ENCODE measurements around the gene HOXB1. TPM values are rescaled to one million over a fixed set of nuclear protein-coding genes. Genes with fewer than 3 reads are reported as not detected.

Gene HOXB1
- total RNA-seq, 4 donors from 2014 or later, result not detected

DNA sequence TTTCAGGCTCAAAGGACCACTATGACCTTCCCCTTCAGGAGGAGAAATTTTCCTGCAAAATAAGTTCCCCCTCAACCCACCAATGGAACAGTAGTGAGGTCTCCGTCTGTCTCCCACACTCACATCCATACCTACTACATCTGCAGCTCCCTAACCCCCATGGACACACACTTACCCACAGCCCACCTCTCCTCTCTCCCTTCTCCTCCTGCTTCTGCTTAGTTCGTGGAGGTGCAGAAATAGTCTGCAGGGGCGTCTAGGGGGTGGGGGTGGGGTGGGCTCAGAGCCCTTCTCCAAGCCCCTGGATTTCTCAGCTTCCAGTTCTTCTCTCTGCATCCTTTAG, 38.4 kb upstream of the HOXB1 start:
- no peak for DNase-seq
- H3K4me3 ChIP-seq, result peak overlapping the region in 1 of 4 donors; percentile 27
- H3K9me3 ChIP-seq, result no peaks in the 10 kb centered on the region
- TF ChIP-seq POLR2A (IDR thresholded peaks at IDR 0.05), result no peak
- TF ChIP-seq, protein P1, sequence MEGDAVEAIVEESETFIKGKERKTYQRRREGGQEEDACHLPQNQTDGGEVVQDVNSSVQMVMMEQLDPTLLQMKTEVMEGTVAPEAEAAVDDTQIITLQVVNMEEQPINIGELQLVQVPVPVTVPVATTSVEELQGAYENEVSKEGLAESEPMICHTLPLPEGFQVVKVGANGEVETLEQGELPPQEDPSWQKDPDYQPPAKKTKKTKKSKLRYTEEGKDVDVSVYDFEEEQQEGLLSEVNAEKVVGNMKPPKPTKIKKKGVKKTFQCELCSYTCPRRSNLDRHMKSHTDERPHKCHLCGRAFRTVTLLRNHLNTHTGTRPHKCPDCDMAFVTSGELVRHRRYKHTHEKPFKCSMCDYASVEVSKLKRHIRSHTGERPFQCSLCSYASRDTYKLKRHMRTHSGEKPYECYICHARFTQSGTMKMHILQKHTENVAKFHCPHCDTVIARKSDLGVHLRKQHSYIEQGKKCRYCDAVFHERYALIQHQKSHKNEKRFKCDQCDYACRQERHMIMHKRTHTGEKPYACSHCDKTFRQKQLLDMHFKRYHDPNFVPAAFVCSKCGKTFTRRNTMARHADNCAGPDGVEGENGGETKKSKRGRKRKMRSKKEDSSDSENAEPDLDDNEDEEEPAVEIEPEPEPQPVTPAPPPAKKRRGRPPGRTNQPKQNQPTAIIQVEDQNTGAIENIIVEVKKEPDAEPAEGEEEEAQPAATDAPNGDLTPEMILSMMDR (IDR thresholded peaks at IDR 0.05), result no peak
- H3K27me3 ChIP-seq, result no peaks in the 10 kb centered on the region
- H3K36me3 ChIP-seq, result peaks cover 0 to 12% (median 0%) of the 10 kb centered on the region in 3 donors
- H3K27ac ChIP-seq, result peak overlapping the region in 3 of 4 donors; percentile 55 to 92 (median 79)
- H3K4me1 ChIP-seq, result peaks cover 0 to 60% (median 2%) of the 10 kb centered on the region in 4 donors

DNA sequence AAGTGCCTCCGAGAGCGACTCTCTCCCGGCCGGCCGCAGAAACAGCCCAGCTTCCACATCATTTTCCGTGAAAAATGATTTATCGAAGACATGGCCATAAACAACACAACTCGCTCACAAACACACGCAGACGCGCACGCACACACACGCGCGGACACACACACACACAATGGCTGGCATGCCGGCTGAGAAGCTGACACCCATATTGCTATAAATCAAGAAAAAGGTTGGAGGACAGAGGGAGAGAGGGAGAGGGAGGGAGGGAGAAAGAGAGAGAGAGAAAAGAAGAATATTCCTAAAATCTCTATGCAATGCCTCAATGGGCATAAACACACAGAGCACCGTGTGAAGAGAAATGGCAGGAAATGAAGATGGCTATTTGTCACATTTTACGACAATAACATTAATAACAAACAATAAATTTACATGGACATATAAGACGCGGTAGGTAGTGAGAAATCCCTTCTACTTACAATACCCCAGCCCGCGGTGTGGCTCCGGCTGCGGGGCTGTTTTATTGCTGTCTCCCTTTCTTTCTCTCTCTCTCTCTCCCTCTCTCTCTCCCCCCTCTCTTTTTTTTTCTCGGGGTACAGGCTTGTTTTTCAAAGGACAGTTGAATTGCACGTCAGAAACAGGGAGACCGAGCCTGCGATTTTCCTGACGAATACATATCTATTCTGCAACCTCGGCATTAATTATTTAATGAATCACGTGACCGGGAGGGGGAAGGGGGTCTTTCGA, 37.9 kb upstream of the HOXB1 start:
- Histone ChIP-seq H3K27me3 (no peaks in the 10 kb centered on the region), H3K4me3 (peak overlapping the region in 2 of 4 donors; percentile 3 to 27), H3K4me1 (peaks cover 0 to 65% (median 2%) of the 10 kb centered on the region in 4 donors), H3K36me3 (peaks cover 0 to 12% (median 0%) of the 10 kb centered on the region in 3 donors), H3K9me3 (no peaks in the 10 kb centered on the region), H3K27ac (peak overlapping the region in 3 of 4 donors; percentile 34 to 92 (median 79))
- DNase-seq, result peak in 1 of 3 donors; percentile 48
- TF ChIP-seq, protein P1 (IDR thresholded peaks at IDR 0.05), result no peak
- no peak for TF ChIP-seq POLR2A (IDR thresholded peaks at IDR 0.05)

DNA sequence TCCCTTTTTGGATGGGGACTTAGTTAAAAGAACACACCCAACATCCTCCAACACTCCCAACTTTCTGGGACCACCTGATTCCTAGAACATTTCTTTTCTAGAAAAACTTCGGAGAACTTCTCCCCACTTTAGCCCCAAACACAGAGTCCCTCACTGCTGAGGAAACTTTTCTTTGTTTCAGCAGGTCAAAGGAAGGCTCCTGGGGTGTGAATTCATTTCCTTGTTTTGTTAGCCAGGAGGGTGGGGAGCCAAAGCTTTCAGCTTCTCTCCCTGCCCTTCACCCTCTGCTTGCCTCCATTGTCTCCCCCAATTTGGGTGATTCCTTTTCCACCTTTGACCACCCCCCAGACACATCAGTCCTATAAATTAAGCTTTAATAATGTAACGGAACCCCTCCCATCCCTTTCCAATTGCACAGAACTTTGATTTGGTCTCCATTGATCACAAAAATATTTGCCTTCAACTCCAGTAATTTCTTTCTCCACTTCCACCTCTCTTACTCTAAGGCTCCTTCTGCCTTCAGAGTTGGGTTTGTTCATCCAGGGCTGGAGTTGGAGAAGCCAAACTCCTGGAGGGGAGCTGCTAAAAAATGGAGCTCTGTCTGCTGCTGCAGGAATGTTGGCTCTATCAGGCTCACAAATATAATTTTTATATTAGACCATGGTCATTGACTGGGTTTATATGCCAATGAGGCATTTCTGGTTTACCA, 37.0 kb upstream of the HOXB1 start:
- Histone ChIP-seq H3K36me3 (peaks cover 0 to 12% (median 0%) of the 10 kb centered on the region in 3 donors), H3K4me1 (peaks cover 0 to 73% (median 2%) of the 10 kb centered on the region in 4 donors), H3K4me3 (peak overlapping the region in 1 of 4 donors; percentile 27), H3K27ac (peak overlapping the region in 2 of 4 donors; percentile 79 to 92), H3K9me3 (no peaks in the 10 kb centered on the region), H3K27me3 (no peaks in the 10 kb centered on the region)
- no peak for TF ChIP-seq POLR2A (IDR thresholded peaks at IDR 0.05)
- TF ChIP-seq, protein P1 (IDR thresholded peaks at IDR 0.05), result no peak
- DNase-seq, result no peak

DNA sequence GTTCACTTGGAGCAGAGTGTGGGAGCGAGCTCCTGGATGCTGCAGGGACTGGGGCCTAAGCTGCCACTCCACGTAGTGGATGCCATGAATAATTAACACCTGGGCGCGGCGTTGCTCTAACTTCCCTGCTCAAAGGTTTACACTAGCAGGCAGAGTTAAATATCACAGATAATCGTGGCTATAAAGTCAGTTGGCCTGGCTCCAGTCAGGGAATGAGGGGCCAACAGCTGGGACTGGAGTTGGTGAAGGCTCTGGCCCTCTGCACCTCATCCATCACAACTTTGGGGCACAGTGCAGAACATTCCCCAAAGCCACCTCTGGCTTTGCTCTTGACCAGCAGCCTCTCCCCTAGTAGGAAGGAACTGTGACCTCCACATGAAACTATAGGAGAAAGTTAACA, 36.4 kb upstream of the HOXB1 start:
- no peak for TF ChIP-seq POLR2A (IDR thresholded peaks at IDR 0.05)
- TF ChIP-seq, protein P1 (IDR thresholded peaks at IDR 0.05), result no peak
- H3K36me3 ChIP-seq, result peaks cover 0 to 12% (median 0%) of the 10 kb centered on the region in 3 donors
- H3K4me3 ChIP-seq, result no peak overlapping the region
- H3K27me3 ChIP-seq, result no peaks in the 10 kb centered on the region
- H3K4me1 ChIP-seq, result peaks cover 0 to 76% (median 2%) of the 10 kb centered on the region in 4 donors
- H3K9me3 ChIP-seq, result no peaks in the 10 kb centered on the region
- H3K27ac ChIP-seq, result peak overlapping the region in 3 of 4 donors; percentile 17 to 92 (median 79)
- DNase-seq, result peak in 2 of 3 donors; percentile 69 to 74

DNA sequence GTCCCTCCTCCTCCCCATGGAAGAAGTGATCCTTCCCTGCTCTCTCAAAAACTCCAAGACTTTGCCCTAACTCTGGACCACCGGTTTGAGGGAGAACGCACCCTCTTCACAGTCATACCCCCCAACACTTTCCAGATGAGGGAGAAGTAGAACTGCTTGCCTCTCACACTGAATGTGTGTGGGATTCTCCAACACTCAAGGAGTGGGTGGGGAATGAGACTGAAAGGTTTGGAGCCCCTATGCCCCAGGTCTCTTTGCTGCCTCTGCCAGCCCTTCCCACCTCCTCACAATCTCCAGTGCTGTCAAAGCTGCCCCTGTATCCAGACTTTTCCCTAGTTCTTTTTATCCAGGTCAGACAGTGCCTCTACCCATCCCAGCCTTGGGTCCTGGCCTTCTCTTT, 35.9 kb upstream of the HOXB1 start:
- Histone ChIP-seq H3K27ac (peak overlapping the region in 3 of 4 donors; percentile 17 to 92 (median 79)), H3K9me3 (no peaks in the 10 kb centered on the region), H3K27me3 (no peaks in the 10 kb centered on the region), H3K36me3 (peaks cover 0 to 12% (median 0%) of the 10 kb centered on the region in 3 donors), H3K4me3 (no peak overlapping the region), H3K4me1 (peaks cover 0 to 76% (median 2%) of the 10 kb centered on the region in 4 donors)
- TF ChIP-seq POLR2A (IDR thresholded peaks at IDR 0.05), result no peak
- TF ChIP-seq, protein P1 (IDR thresholded peaks at IDR 0.05), result no peak
- no peak for DNase-seq
